Activated T-cell treated with anti-CD3 and anti-CD28 coated beads for 4 hours (primary cell): Measurements from ENCODE around the gene LRG1.

Source experiments
- DNase-seq: peaks from one replicate; pipeline ENCODE4 v3.0.0-alpha.2; 2020

Gene LRG1

GRCh38 chr19:4491446-4491845 lies 48.4 kb downstream of the LRG1 start:
- no peak for DNase-seq

- no peak for DNase-seq
These were observed 51.3 kb downstream of the LRG1 start for GRCh38 chr19:4488496-4488895.

GRCh38 chr19:4487572-4487971 lies 52.3 kb downstream of the LRG1 start:
- no peak for DNase-seq
